Lung (tissue), 12 donors: ENCODE measurements around the gene TPTE2. TPM values are rescaled to one million over a fixed set of nuclear protein-coding genes. Genes with fewer than 3 reads are reported as not detected.

Source experiments
- ATAC-seq: fragments of 200-7000 bp; cut with Tn5 transposase; one replicate; pipeline ENCODE4 v1.9.1; 2020; ENCODE audit warnings: moderate number of reproducible peaks; ENCODE audit not compliant: insufficient read depth, low FRiP score
- DNase-seq, 3 donors: peaks; one replicate each; pipeline ENCODE4 v3.0.0-alpha.2; 2013 to 2017
- H3K27ac ChIP-seq, 2 donors: one replicate each; pipeline ENCODE4 v1.5.1; 2013; ENCODE audit warnings: mild to moderate bottlenecking in 2 of 2, moderate library complexity in 2 of 2, control low read depth in 1 of 2, inconsistent platforms in 1 of 2, low read depth in 1 of 2, low read length in 1 of 2
- H3K27me3 ChIP-seq, 3 donors: one replicate each; pipeline ENCODE4 v1.5.1; 2013; ENCODE audit warnings: low read length in 2 of 3; ENCODE audit not compliant: control insufficient read depth in 3 of 3, insufficient read depth in 3 of 3
- H3K36me3 ChIP-seq, 4 donors: one replicate each; pipeline ENCODE4 v1.5.1; 2013; ENCODE audit warnings: low read length in 4 of 4, mild to moderate bottlenecking in 1 of 4, moderate library complexity in 1 of 4; ENCODE audit not compliant: control insufficient read depth in 4 of 4, insufficient read depth in 4 of 4
- H3K4me1 ChIP-seq, 5 donors: one replicate each; pipeline ENCODE4 v1.5.1; 2013; ENCODE audit warnings: low read length in 5 of 5, mild to moderate bottlenecking in 2 of 5, moderate library complexity in 1 of 5; ENCODE audit not compliant: control insufficient read depth in 5 of 5, insufficient read depth in 5 of 5
- H3K4me3 ChIP-seq: one replicate; pipeline ENCODE4 v1.5.1; 2013; ENCODE audit warnings: mild to moderate bottlenecking, control low read depth, moderate library complexity
- H3K9ac ChIP-seq, 2 donors: one replicate each; pipeline ENCODE4 v1.5.1; 2013; ENCODE audit warnings: low read length in 2 of 2, control low read depth in 1 of 2; ENCODE audit not compliant: insufficient read depth in 1 of 2
- H3K9me3 ChIP-seq, 4 donors: one replicate each; pipeline ENCODE4 v1.5.1; 2013; ENCODE audit warnings: low read length in 3 of 4, mild to moderate bottlenecking in 1 of 4, moderate library complexity in 1 of 4; ENCODE audit not compliant: control insufficient read depth in 4 of 4, insufficient read depth in 3 of 4
- WGBS, 2 donors: extraction: QIAGEN DNeasy Blood & Tissue Kit; methylation state at CpG; one replicate each; pipeline ENCODE4 v1.1.7; 2013; 5-methylcytosine and 5-hydroxymethylcytosine counted together
- polyA plus RNA-seq, 2 donors: library from polyadenylated mRNA; stranded (reverse); fragments of 200-250 nt; gene quantifications; one replicate each; pipeline ENCODE4 v1.2.1, GENCODE V29; 2013
- total RNA-seq, 2 donors: library from RNA; depleted of rRNA in 1 of 2; stranded (reverse); fragments of >200 nt in 1 of 2; gene quantifications; one replicate each; pipeline ENCODE4 v1.2.1, GENCODE V29; 2014 to 2021
- TF ChIP-seq, protein P1 (sequence below): IDR thresholded peaks from 2 replicates; pipeline ENCODE4 v1.5.1; 2012; ENCODE audit warnings: mild to moderate bottlenecking; ENCODE audit errors: control extremely low read depth, extremely low read depth
- donor health status: control.
- donor health status: control.
- donor health status: Bipolar disorder and iron deficiency.
- donor health status: healthy.
- donor health status: DM: yes; HTN: yes; CAD: no.

The TPTE2 gene
- total and polyA plus RNA-seq, 4 donors, result 0.02 to 0.12 TPM; not detected in 2

DNA sequence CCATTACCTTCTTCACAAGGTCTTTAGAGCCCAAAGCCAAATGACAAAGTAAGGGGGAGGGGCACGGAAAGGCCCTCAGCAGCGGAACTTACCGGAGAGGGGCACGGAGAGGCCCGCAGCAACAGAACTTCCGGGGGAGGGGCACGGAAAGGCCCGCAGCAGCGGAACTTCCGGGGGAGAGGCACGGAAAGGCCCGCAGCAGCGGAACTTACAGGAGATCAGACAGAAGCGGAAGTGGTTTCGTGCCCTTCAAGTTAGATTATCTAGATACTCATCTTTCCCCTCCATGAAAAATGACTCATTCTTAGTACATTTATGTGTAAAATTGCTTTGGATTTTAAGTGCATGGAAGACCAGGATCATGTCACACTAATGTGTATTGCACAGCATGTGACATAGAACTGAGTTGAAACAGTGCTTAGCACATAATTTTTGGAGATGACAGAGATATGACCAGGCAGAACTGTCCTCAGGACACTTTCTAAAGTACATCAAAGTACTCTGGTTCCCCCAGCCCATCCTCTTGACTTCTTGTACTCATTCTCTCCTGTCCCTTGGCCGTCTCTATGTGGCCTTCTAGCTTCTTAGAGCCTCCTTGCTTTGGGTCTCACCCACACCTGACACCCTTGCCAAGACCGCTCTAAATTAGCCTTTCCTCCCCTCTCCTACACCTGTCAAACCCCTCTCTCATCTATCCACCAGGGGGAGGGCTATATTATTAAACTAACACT is 25.7 kb upstream of the TPTE2 start:
- H3K9ac ChIP-seq, result no peak overlapping the region
- no peaks in the 10 kb centered on the region for H3K27me3 ChIP-seq
- peak in 1 of 3 donors; percentile 5 for DNase-seq
- H3K4me1 ChIP-seq, result no peaks in the 10 kb centered on the region
- no peaks in the 10 kb centered on the region for H3K36me3 ChIP-seq
- H3K9me3 ChIP-seq, result peaks cover 0 to 3% (median 0%) of the 10 kb centered on the region in 4 donors
- no peak overlapping the region for H3K27ac ChIP-seq
- WGBS, 2 donors, result 18 to 26% methylated on average over 17 of the region's 17 CpGs
- TF ChIP-seq, protein P1, sequence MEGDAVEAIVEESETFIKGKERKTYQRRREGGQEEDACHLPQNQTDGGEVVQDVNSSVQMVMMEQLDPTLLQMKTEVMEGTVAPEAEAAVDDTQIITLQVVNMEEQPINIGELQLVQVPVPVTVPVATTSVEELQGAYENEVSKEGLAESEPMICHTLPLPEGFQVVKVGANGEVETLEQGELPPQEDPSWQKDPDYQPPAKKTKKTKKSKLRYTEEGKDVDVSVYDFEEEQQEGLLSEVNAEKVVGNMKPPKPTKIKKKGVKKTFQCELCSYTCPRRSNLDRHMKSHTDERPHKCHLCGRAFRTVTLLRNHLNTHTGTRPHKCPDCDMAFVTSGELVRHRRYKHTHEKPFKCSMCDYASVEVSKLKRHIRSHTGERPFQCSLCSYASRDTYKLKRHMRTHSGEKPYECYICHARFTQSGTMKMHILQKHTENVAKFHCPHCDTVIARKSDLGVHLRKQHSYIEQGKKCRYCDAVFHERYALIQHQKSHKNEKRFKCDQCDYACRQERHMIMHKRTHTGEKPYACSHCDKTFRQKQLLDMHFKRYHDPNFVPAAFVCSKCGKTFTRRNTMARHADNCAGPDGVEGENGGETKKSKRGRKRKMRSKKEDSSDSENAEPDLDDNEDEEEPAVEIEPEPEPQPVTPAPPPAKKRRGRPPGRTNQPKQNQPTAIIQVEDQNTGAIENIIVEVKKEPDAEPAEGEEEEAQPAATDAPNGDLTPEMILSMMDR, result no peak
- no peak for ATAC-seq
- no peak overlapping the region for H3K4me3 ChIP-seq

DNA sequence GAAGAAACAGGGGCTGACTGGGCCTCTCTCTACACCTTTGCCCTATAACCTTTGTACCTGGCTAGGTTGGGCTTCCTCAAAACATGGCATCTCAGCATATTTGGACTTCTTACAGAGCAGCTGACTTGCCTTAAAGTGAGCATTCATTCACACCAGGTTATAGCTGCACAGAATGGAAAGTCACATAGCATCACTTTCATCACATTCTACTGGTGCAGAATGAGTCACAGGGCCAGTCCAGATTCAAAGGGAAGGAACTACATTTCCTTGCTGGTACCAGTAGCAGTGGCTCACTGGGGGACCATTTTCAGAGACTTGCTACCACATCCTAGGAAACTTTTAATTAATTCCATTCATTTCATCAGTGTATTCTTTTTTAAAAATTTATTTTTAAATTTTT is 20.3 kb upstream of the TPTE2 start:
- no peaks in the 10 kb centered on the region for H3K4me1 ChIP-seq
- no peaks in the 10 kb centered on the region for H3K9me3 ChIP-seq
- H3K36me3 ChIP-seq, result no peaks in the 10 kb centered on the region
- no peak overlapping the region for H3K4me3 ChIP-seq
- TF ChIP-seq, protein P1, result no peak
- DNase-seq, result no peak
- H3K27me3 ChIP-seq, result no peaks in the 10 kb centered on the region
- H3K9ac ChIP-seq, result no peak overlapping the region
- ATAC-seq, result no peak
- H3K27ac ChIP-seq, result no peak overlapping the region

DNA sequence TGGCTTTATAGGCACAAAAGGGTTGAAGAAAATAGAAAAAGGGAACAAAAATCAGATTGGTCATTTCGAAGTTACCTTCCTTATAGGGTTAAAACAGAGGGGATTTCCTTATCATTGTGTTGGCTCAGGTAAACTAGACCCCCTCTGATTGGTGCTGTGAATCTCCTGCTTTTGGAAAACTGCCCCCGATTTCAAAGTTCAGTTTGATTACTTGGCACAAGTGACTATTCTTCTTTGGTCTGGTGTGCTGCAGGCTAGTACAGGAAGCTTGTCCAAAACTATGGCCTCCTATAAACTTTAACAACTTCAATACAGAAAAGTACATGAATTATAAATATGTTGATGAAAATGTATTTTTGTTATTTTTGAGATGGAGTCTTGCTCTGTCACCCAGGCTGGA is 13.9 kb upstream of the TPTE2 start:
- Histone ChIP-seq H3K27me3 (no peaks in the 10 kb centered on the region), H3K4me1 (no peaks in the 10 kb centered on the region), H3K9ac (no peak overlapping the region), H3K27ac (no peak overlapping the region), H3K4me3 (no peak overlapping the region), H3K36me3 (no peaks in the 10 kb centered on the region), H3K9me3 (no peaks in the 10 kb centered on the region)
- DNase-seq (no peak), ATAC-seq (no peak)
- TF ChIP-seq, protein P1, result no peak
- 58 to 70% methylated on average over 2 of the region's 2 CpGs for WGBS, 2 donors
